Left cardiac atrium (tissue), 4 donors: ENCODE data around the gene MRTFB. TPM values are rescaled to one million over a fixed set of nuclear protein-coding genes. Genes with fewer than 3 reads are reported as not detected.

Experiments used
- ATAC-seq, 2 donors: fragments of 200-7000 bp; cut with Tn5 transposase; one replicate each; pipeline ENCODE4 v1.9.1; 2020; ENCODE audit warnings: mild to moderate bottlenecking in 2 of 2, moderate library complexity in 2 of 2
- DNase-seq: peaks from one replicate; pipeline ENCODE4 v3.0.0-alpha.2; 2020
- intact Hi-C, 2 donors: fragments of 100-400 bp; cut with DNase I; formaldehyde crosslinking; loops; one replicate each; pipeline versions ENCODE4 v1.14.1 to v1.15.1; 2022 to 2023
- total RNA-seq, 2 donors: library from RNA; stranded (reverse); fragmentation: NEBNext Ultra II Directional; extraction: Animal tissue kit (Norgen Biotek cat#: 25700); gene quantifications; one replicate each; pipeline ENCODE4 v1.2.1, GENCODE V29; 2021
- donor health status: DM: no; HTN: yes; CAD: no.
- donor health status: DM: no; HTN: yes; CAD: no; lungs with severe emphysema.
- donor health status: DM: yes; HTN: yes; CAD: no.
- donor health status: Dilated cardiomyopathy.

The MRTFB gene
- total RNA-seq, 2 donors from 2014 or later = 34.7 to 36.8 TPM

GRCh38 chr16:14286368-14287230, 215.5 kb downstream of the MRTFB start:
- DNase-seq (no peak), ATAC-seq (peak; percentile 24 to 27)
- intact Hi-C loops = loop anchor here in 1 of 2 donors (5.0 kb wide), 1 partner anchor 364 kb away; the partner anchor contains the start of gene ERCC4

- DNase-seq (no peak), ATAC-seq (no peak)
- intact Hi-C loops = loop anchor here in 1 of 2 donors (5.0 kb wide), 1 partner anchor 368 kb away; the partner anchor contains the start of gene ERCC4
Observed at GRCh38 chr16:14289692-14290340, 218.7 kb downstream of the MRTFB start.

- intact Hi-C loops = no loop called here
- ATAC-seq (no peak), DNase-seq (no peak)
Observed at GRCh38 chr16:14291286-14291685, 220.2 kb downstream of the MRTFB start.

- DNase-seq = no peak
- no peak for ATAC-seq
- intact Hi-C loops = no loop called here
Observed at GRCh38 chr16:14292051-14292825, 221.1 kb downstream of the MRTFB start.

GRCh38 chr16:14296663-14297062, 225.5 kb downstream of the MRTFB start:
- DNase-seq (no peak), ATAC-seq (no peak)
- intact Hi-C loops = no loop called here

GRCh38 chr16:14298374-14299122, 227.4 kb downstream of the MRTFB start:
- intact Hi-C loops = no loop called here
- DNase-seq (no peak), ATAC-seq (no peak)

- intact Hi-C loops = loop anchor here (1.0 to 2.0 kb wide), 2 partner anchors 228 to 229 kb away; no protein-coding TSS in a partner anchor
- ATAC-seq (peak; percentile 69 to 87), DNase-seq (peak; percentile 74)
Observed at GRCh38 chr16:14300705-14301168, 229.6 kb downstream of the MRTFB start.

- peak; percentile 43 for DNase-seq
- ATAC-seq = peak; percentile 10 to 20
- intact Hi-C loops = loop anchor here (1.0 to 2.0 kb wide), 2 partner anchors 227 to 228 kb away; no protein-coding TSS in a partner anchor
Observed at GRCh38 chr16:14301169-14302030, 230.3 kb downstream of the MRTFB start.

GRCh38 chr16:14302031-14302398, 230.9 kb downstream of the MRTFB start:
- peak; percentile 87 to 88 for ATAC-seq
- DNase-seq = peak; percentile 73
- intact Hi-C loops = no loop called here

GRCh38 chr16:14302399-14303181, 231.5 kb downstream of the MRTFB start:
- DNase-seq (peak; percentile 43), ATAC-seq (peak; percentile 28 to 33)
- intact Hi-C loops = no loop called here

- no peak for DNase-seq
- no peak for ATAC-seq
- intact Hi-C loops = no loop called here
Observed at GRCh38 chr16:14303182-14303618, 232.1 kb downstream of the MRTFB start.

GRCh38 chr16:14303639-14304394, 232.7 kb downstream of the MRTFB start:
- ATAC-seq = no peak
- intact Hi-C loops = no loop called here
- no peak for DNase-seq

- ATAC-seq (no peak), DNase-seq (no peak)
- intact Hi-C loops = no loop called here
Observed at GRCh38 chr16:14304891-14305460, 233.9 kb downstream of the MRTFB start.

- intact Hi-C loops = no loop called here
- ATAC-seq = no peak
- no peak for DNase-seq
Observed at GRCh38 chr16:14306485-14307058, 235.5 kb downstream of the MRTFB start.

GRCh38 chr16:14307059-14307526, 236.0 kb downstream of the MRTFB start:
- intact Hi-C loops = no loop called here
- DNase-seq (no peak), ATAC-seq (no peak)
